Measurements from ENCODE around the gene LMNA. TPM values are rescaled to one million over a fixed set of nuclear protein-coding genes. Genes with fewer than 3 reads are reported as not detected.

LMNA gene
- total RNA-seq, 1 donor from 2014 or later, result 47.7 TPM

GRCh38 chr1:156151093-156151688 is 36.7 kb downstream of the LMNA start:
- Mint-ChIP-seq H3K9me3 (ENCODE audit: unreplicated experiment) (peaks cover 2% of the 10 kb centered on the region), H3K27me3 (ENCODE audit: unreplicated experiment) (peaks cover 7% of the 10 kb centered on the region), H3K27ac (ENCODE audit: unreplicated experiment) (no peak overlapping the region), H3K36me3 (ENCODE audit: unreplicated experiment) (no peaks in the 10 kb centered on the region), H3K4me1 (ENCODE audit: low read depth, unreplicated experiment) (peaks cover 7% of the 10 kb centered on the region), H3K4me3 (ENCODE audit: unreplicated experiment) (no peak overlapping the region)
- no peak for DNase-seq
- no peak for TF ChIP-seq CTCF (IDR thresholded peaks at IDR 0.05; ENCODE audit: partially characterized antibody, unreplicated experiment)

- Mint-ChIP-seq H3K9me3 (ENCODE audit: unreplicated experiment) (peaks cover 2% of the 10 kb centered on the region), H3K4me1 (ENCODE audit: low read depth, unreplicated experiment) (peaks cover 4% of the 10 kb centered on the region), H3K4me3 (ENCODE audit: unreplicated experiment) (no peak overlapping the region), H3K27ac (ENCODE audit: unreplicated experiment) (no peak overlapping the region), H3K27me3 (ENCODE audit: unreplicated experiment) (peaks cover 8% of the 10 kb centered on the region), H3K36me3 (ENCODE audit: unreplicated experiment) (no peaks in the 10 kb centered on the region)
- no peak for DNase-seq
- no peak for TF ChIP-seq CTCF (IDR thresholded peaks at IDR 0.05; ENCODE audit: partially characterized antibody, unreplicated experiment)
Measured at GRCh38 chr1:156152628-156153027, 38.1 kb downstream of the LMNA start.

GRCh38 chr1:156153362-156153761 is 38.9 kb downstream of the LMNA start, which contains the start of gene SEMA4A:
SEMA4A (plus strand) TSS chr1:156153585; CDS start chr1:156154579, 994 bp downstream.
- Mint-ChIP-seq H3K4me1 (ENCODE audit: low read depth, unreplicated experiment) (peaks cover 4% of the 10 kb centered on the region), H3K4me3 (ENCODE audit: unreplicated experiment) (no peak within 1 kb of the TSS), H3K36me3 (ENCODE audit: unreplicated experiment) (no peaks in the 10 kb centered on the region), H3K9me3 (ENCODE audit: unreplicated experiment) (peaks cover 2% of the 10 kb centered on the region), H3K27ac (ENCODE audit: unreplicated experiment) (no peak within 1 kb of the TSS), H3K27me3 (ENCODE audit: unreplicated experiment) (peaks cover 10% of the 10 kb centered on the region)
- DNase-seq, result no peak
- no peak for TF ChIP-seq CTCF (IDR thresholded peaks at IDR 0.05; ENCODE audit: partially characterized antibody, unreplicated experiment)

- DNase-seq, result no peak
- Mint-ChIP-seq H3K27ac (ENCODE audit: unreplicated experiment) (no peak overlapping the region), H3K4me3 (ENCODE audit: unreplicated experiment) (no peak overlapping the region), H3K4me1 (ENCODE audit: low read depth, unreplicated experiment) (peaks cover 4% of the 10 kb centered on the region), H3K36me3 (ENCODE audit: unreplicated experiment) (no peaks in the 10 kb centered on the region), H3K27me3 (ENCODE audit: unreplicated experiment) (peaks cover 10% of the 10 kb centered on the region), H3K9me3 (ENCODE audit: unreplicated experiment) (peaks cover 2% of the 10 kb centered on the region)
- no peak for TF ChIP-seq CTCF (IDR thresholded peaks at IDR 0.05; ENCODE audit: partially characterized antibody, unreplicated experiment)
Measured at GRCh38 chr1:156154317-156154749, 39.8 kb downstream of the LMNA start.

GRCh38 chr1:156155756-156156510 is 41.4 kb downstream of the LMNA start:
- TF ChIP-seq CTCF (IDR thresholded peaks at IDR 0.05; ENCODE audit: partially characterized antibody, unreplicated experiment), result no peak

More at GRCh38 chr1:156155756-156156510, 41.4 kb downstream of the LMNA start:
- Mint-ChIP-seq H3K4me1 (ENCODE audit: low read depth, unreplicated experiment) (no peaks in the 10 kb centered on the region), H3K27ac (ENCODE audit: unreplicated experiment) (no peak overlapping the region), H3K9me3 (ENCODE audit: unreplicated experiment) (peaks cover 2% of the 10 kb centered on the region), H3K27me3 (ENCODE audit: unreplicated experiment) (peaks cover 10% of the 10 kb centered on the region), H3K4me3 (ENCODE audit: unreplicated experiment) (no peak overlapping the region), H3K36me3 (ENCODE audit: unreplicated experiment) (no peaks in the 10 kb centered on the region)
- DNase-seq, result no peak
